Measurements from ENCODE around the gene LHPP.

Gene LHPP

GRCh38 chr10:124542336-124542735 lies 80.7 kb downstream of the LHPP start:
- no peak overlapping the region for H3K4me3 ChIP-seq (ENCODE audit: low read depth, low read length)
- TF ChIP-seq, protein P1, sequence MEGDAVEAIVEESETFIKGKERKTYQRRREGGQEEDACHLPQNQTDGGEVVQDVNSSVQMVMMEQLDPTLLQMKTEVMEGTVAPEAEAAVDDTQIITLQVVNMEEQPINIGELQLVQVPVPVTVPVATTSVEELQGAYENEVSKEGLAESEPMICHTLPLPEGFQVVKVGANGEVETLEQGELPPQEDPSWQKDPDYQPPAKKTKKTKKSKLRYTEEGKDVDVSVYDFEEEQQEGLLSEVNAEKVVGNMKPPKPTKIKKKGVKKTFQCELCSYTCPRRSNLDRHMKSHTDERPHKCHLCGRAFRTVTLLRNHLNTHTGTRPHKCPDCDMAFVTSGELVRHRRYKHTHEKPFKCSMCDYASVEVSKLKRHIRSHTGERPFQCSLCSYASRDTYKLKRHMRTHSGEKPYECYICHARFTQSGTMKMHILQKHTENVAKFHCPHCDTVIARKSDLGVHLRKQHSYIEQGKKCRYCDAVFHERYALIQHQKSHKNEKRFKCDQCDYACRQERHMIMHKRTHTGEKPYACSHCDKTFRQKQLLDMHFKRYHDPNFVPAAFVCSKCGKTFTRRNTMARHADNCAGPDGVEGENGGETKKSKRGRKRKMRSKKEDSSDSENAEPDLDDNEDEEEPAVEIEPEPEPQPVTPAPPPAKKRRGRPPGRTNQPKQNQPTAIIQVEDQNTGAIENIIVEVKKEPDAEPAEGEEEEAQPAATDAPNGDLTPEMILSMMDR (conservative IDR thresholded peaks at IDR 0.05; ENCODE audit: low read depth, low read length): no peak
- no peak for DNase-seq (ENCODE audit: low read depth)

DNA sequence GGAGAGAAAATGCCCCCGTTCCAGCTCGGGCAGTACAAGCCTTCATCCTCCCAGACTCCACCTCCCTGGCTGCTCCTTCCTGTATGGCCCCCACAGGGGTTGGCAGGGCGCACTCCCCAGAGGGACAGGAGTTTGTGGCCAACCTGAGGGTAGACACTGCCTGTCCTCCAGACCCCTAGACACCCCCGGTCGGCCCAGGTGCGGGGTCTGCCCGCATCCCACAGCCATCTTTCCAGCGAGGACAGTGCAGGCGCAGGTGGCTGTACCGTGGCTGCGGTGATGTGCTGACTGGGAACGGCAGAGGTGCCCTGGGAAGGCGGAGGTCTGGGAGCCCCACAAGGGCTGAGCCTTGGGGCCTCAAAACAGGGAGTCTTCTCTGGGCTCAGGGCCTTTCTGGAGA lies 81.5 kb downstream of the LHPP start:
- TF ChIP-seq, protein P1 (conservative IDR thresholded peaks at IDR 0.05; ENCODE audit: low read depth, low read length): no peak
- H3K4me3 ChIP-seq (ENCODE audit: low read depth, low read length): no peak overlapping the region
- DNase-seq (ENCODE audit: low read depth): no peak

GRCh38 chr10:124543971-124544370 lies 82.3 kb downstream of the LHPP start:
- no peak overlapping the region for H3K4me3 ChIP-seq (ENCODE audit: low read depth, low read length)

DNA sequence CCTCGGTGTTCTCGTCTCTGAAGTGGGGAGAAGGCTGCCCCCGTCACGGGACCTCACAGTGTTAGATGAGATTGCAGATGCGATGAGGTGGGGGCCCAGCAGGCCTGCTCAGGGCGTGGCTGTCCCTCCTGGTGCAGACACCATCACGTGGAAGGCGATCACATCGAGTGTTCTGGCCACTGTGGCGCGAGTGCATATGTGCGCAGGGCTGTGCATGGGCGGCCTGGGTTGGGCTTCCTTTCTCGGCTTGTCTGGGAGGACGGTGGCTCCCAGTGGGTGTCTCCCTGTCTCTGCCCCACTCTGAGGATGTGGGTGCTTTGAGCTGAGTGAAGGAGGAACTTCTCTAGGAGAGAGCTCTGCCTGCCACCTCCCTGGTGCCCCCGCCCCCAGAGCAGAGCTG lies 83.1 kb downstream of the LHPP start:
- H3K4me3 ChIP-seq (ENCODE audit: low read depth, low read length): no peak overlapping the region
- TF ChIP-seq, protein P1 (conservative IDR thresholded peaks at IDR 0.05; ENCODE audit: low read depth, low read length): no peak
- DNase-seq (ENCODE audit: low read depth): no peak

More at GRCh38 chr10:124543971-124544370, 82.3 kb downstream of the LHPP start:
- DNase-seq (ENCODE audit: low read depth): no peak
- TF ChIP-seq, protein P1 (conservative IDR thresholded peaks at IDR 0.05; ENCODE audit: low read depth, low read length): no peak

- TF ChIP-seq, protein P1 (conservative IDR thresholded peaks at IDR 0.05; ENCODE audit: low read depth, low read length): no peak
- DNase-seq (ENCODE audit: low read depth): no peak
- no peak overlapping the region for H3K4me3 ChIP-seq (ENCODE audit: low read depth, low read length)
Measured at GRCh38 chr10:124545351-124546054, 83.9 kb downstream of the LHPP start.

- no peak overlapping the region for H3K4me3 ChIP-seq (ENCODE audit: low read depth, low read length)
- TF ChIP-seq, protein P1 (conservative IDR thresholded peaks at IDR 0.05; ENCODE audit: low read depth, low read length): no peak
- no peak for DNase-seq (ENCODE audit: low read depth)
Measured at GRCh38 chr10:124546055-124546369, 84.4 kb downstream of the LHPP start.

DNA sequence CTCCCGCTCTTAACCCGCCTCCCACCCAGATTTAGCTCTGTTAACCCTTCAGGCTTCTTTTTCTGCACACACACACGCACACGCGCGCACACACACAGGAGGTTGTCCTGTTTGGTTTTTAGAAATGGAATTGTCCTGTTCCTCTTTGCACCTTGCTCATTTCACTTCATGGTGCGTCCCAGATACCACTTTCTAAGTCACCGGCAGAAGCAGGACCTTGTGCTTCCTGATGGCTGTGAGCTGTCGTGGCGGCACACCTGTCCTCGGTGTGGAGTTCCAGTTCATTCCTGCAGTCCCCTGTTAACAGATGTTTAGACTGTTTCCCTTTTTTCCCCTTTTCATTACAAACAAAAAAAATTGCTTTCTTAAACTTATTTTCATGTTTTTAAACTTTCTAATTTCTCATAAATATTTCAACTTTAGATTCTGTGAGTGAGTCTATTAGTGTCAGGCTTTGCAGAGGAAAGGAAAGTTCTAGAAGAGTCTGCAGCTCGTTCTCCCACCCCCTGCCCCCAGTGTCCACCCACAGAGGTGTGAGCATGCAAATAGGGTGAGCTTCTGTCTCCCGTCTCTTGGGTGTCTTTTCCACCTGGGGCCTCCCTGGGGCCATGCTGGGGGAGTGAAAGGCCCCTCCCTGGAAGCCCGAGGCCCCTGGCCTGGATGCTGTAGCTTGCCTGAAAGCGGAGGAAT lies 85.5 kb downstream of the LHPP start:
- H3K4me3 ChIP-seq (ENCODE audit: low read depth, low read length): no peak overlapping the region
- no peak for DNase-seq (ENCODE audit: low read depth)
- TF ChIP-seq, protein P1 (conservative IDR thresholded peaks at IDR 0.05; ENCODE audit: low read depth, low read length): no peak
